OCI-LY1 (cell line): ENCODE results near the gene HJURP.

ENCODE experiments used
- H2AFZ ChIP-seq: fragments of 200-600 bp; sonication (generic), shearing (Covaris generic); 2 replicates; pipeline ENCODE4 v1.6.0; 2014; ENCODE audit warnings: antibody characterized with exemption, mild to moderate bottlenecking, low read length
- H3F3A ChIP-seq: fragments of 200-600 bp; sonication (generic), shearing (Covaris generic); 2 replicates; pipeline ENCODE4 v1.6.0; 2014; ENCODE audit warnings: mild to moderate bottlenecking, antibody characterized with exemption, low read length, moderate library complexity; ENCODE audit not compliant: insufficient read depth
- H3K27ac ChIP-seq: fragments of 200-600 bp; sonication (generic); 2 replicates; pipeline ENCODE4 v1.5.1; 2014; ENCODE audit warnings: low read length, mixed run types, mild to moderate bottlenecking, low read depth; ENCODE audit not compliant: poor library complexity, severe bottlenecking
- H3K27me3 ChIP-seq: fragments of 200-600 bp; sonication (generic); 2 replicates; pipeline ENCODE4 v1.6.0; 2014; ENCODE audit warnings: antibody characterized with exemption, mild to moderate bottlenecking, low read length, moderate library complexity; ENCODE audit not compliant: insufficient read depth
- H3K36me3 ChIP-seq: fragments of 200-600 bp; sonication (generic); 2 replicates; pipeline ENCODE4 v1.6.1; 2014; ENCODE audit warnings: mild to moderate bottlenecking, antibody characterized with exemption, low read length, moderate library complexity, mixed read lengths; ENCODE audit not compliant: insufficient read depth
- H3K4me1 ChIP-seq: fragments of 200-600 bp; sonication (generic); 2 replicates; pipeline ENCODE4 v1.5.1; 2014; ENCODE audit warnings: mild to moderate bottlenecking, low read length, moderate library complexity; ENCODE audit not compliant: insufficient read depth, severe bottlenecking
- H3K4me2 ChIP-seq: fragments of 200-600 bp; sonication (generic), shearing (Covaris generic); 2 replicates; pipeline ENCODE4 v1.6.1; 2014; ENCODE audit warnings: low read length
- H3K4me3 ChIP-seq: fragments of 200-600 bp; sonication (generic); 2 replicates; pipeline ENCODE4 v1.5.1; 2014; ENCODE audit warnings: low read length, low read depth, mild to moderate bottlenecking, mixed read lengths; ENCODE audit not compliant: poor library complexity, severe bottlenecking
- H3K79me2 ChIP-seq: fragments of 200-600 bp; shearing (Covaris generic); 2 replicates; pipeline ENCODE4 v1.6.1; 2016; ENCODE audit warnings: mixed run types, low read length, mixed read lengths; ENCODE audit not compliant: insufficient read depth
- H3K9ac ChIP-seq: fragments of 200-600 bp; sonication (generic), shearing (Covaris generic); 2 replicates; pipeline ENCODE4 v1.6.1; 2014; ENCODE audit warnings: mild to moderate bottlenecking, low read length, mixed read lengths
- H3K9me2 ChIP-seq: fragments of 200-600 bp; sonication (generic), shearing (Covaris generic); 2 replicates; pipeline ENCODE4 v1.6.1; 2014; ENCODE audit warnings: low read depth, mild to moderate bottlenecking, low read length, mixed read lengths
- H3K9me3 ChIP-seq: fragments of 200-600 bp; shearing (Covaris generic); 2 replicates; pipeline ENCODE4 v1.6.1; 2014; ENCODE audit warnings: low read length, mixed read lengths
- H4K20me1 ChIP-seq: fragments of 200-600 bp; sonication (generic), shearing (Covaris generic); 2 replicates; pipeline ENCODE4 v1.6.0; 2016; ENCODE audit warnings: mild to moderate bottlenecking, low read length; ENCODE audit not compliant: insufficient read depth
- CTCF ChIP-seq: fragments of 200-600 bp; sonication (generic), shearing (Covaris generic); IDR thresholded peaks from 2 replicates; pipeline ENCODE4 v1.5.1; 2017; ENCODE audit warnings: mild to moderate bottlenecking, antibody characterized with exemption, low read length, moderate library complexity, mixed read lengths
- EZH2 ChIP-seq: fragments of 200-600 bp; sonication (generic), shearing (Covaris generic); IDR thresholded peaks from 2 replicates; pipeline ENCODE4 v1.8.0; 2017; ENCODE audit warnings: borderline replicate concordance, mixed run types, mild to moderate bottlenecking, antibody characterized with exemption, low read length, moderate library complexity, mixed read lengths

Gene HJURP

DNA sequence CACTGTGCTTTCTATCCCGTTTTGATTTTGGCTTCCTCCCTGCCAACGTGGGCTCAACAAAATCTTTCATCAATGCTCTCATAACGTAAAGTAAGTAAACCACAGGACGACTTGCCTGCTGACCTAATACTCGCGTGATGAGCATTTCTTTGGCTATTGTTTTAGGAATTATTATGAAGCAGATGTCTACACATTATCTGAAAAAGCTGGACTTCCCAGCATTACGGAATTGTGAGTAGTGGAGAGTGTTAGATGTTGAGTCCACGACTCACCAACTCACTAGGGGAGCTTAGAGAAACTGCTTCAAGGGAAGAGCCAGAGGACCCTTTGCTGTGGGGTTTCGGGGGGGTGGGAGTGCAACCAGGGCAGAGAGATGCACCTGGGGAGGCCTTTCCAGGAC, 21.9 kb downstream of the HJURP start:
- Histone ChIP-seq H3K36me3 (peaks cover 36% of the 10 kb centered on the region), H3F3A (no peaks in the 10 kb centered on the region), H3K4me2 (no peak overlapping the region), H3K4me1 (peaks cover 23% of the 10 kb centered on the region), H3K27ac (no peak overlapping the region), H3K9me3 (no peaks in the 10 kb centered on the region), H3K9me2 (no peaks in the 10 kb centered on the region), H3K4me3 (no peak overlapping the region), H2AFZ (no peak overlapping the region), H4K20me1 (no peaks in the 10 kb centered on the region), H3K9ac (no peak overlapping the region), H3K27me3 (no peaks in the 10 kb centered on the region), H3K79me2 (peaks cover 2% of the 10 kb centered on the region)
- TF ChIP-seq CTCF (no peak), EZH2 (no peak)

DNA sequence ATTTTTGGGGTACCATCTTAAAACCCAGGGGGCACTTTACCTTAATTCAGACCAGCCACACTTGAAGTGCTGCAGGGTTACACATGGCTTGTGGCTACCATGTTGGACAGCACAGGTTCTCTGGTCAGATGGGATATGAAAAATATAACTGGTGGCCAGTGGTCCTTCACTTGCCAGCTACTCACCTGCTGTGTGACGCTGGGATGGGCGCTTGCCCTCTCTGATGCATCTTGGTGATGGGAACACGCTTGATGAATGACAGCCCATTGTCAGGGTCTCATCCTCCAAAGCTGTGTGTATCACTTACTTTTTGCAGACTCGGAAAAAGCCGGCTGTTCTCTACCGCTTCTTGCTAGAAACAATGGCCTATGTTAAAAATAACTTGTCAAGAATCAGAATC, 22.5 kb downstream of the HJURP start:
- H3K9me3 ChIP-seq, result no peaks in the 10 kb centered on the region
- no peaks in the 10 kb centered on the region for H3K79me2 ChIP-seq
- TF ChIP-seq CTCF, result no peak
- no peak for TF ChIP-seq EZH2
- H4K20me1 ChIP-seq, result no peaks in the 10 kb centered on the region
- no peak overlapping the region for H3K4me2 ChIP-seq
- no peak overlapping the region for H3K27ac ChIP-seq
- no peak overlapping the region for H2AFZ ChIP-seq
- peaks cover 30% of the 10 kb centered on the region for H3K36me3 ChIP-seq
- H3K27me3 ChIP-seq, result no peaks in the 10 kb centered on the region
- H3K4me1 ChIP-seq, result peaks cover 23% of the 10 kb centered on the region
- H3K9ac ChIP-seq, result no peak overlapping the region
- no peak overlapping the region for H3K4me3 ChIP-seq
- no peaks in the 10 kb centered on the region for H3K9me2 ChIP-seq
- H3F3A ChIP-seq, result no peaks in the 10 kb centered on the region

DNA sequence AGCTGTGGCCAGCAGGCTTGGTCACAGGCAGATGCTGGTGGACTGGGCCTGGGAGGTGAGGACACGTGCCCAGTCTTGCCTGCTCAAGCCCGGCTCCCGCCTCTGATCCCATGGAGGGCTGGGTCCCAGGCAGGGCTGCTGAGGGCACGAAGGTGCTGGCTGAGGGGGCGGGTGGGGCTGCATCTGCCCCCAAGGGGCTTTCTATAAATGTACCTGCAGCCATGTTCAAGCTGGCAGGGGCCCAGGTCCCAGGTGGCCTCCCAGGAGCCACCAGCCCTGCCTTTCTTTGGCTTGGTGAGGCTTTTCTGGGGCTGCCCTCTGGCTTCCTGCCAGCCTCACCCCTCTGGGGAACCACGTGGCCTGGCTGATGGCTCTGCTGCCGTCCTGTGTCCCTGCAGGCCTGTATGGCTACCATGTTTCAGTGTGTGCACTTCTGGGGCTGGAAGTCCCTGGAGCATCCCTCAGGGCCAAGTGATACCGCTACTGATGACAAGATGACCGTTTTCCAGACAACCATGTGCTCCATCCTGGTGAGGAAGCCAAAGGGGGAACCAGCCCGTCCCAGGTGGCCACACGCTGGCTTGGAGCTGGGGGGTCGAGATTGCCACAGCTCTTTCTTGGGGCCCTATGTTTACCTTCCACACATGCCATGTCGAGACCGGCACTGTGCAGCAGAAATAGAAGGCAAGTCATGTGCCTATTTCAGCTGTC, 23.2 kb downstream of the HJURP start:
- no peaks in the 10 kb centered on the region for H3K79me2 ChIP-seq
- H3K4me1 ChIP-seq, result peaks cover 23% of the 10 kb centered on the region
- no peaks in the 10 kb centered on the region for H3K9me3 ChIP-seq
- no peak overlapping the region for H3K9ac ChIP-seq
- TF ChIP-seq EZH2, result no peak
- no peak for TF ChIP-seq CTCF
- no peak overlapping the region for H3K4me3 ChIP-seq
- H3K27me3 ChIP-seq, result no peaks in the 10 kb centered on the region; the same call in 1 of the 2 replicates
- H3K27ac ChIP-seq, result no peak overlapping the region
- H4K20me1 ChIP-seq, result no peaks in the 10 kb centered on the region
- no peaks in the 10 kb centered on the region for H3K9me2 ChIP-seq
- no peak overlapping the region for H3K4me2 ChIP-seq
- H3K36me3 ChIP-seq, result peaks cover 23% of the 10 kb centered on the region
- no peaks in the 10 kb centered on the region for H3F3A ChIP-seq
- no peak overlapping the region for H2AFZ ChIP-seq
